IMR-90 (cell line): ENCODE results near the gene UGGT1. TPM values are rescaled to one million over a fixed set of nuclear protein-coding genes. Genes with fewer than 3 reads are reported as not detected.

ENCODE experiments used
- ATAC-seq: fragments of 200-7000 bp; cut with Tn5 transposase; 2 replicates; pipeline ENCODE4 v1.9.1; 2020; ENCODE audit warnings: low read depth, mild to moderate bottlenecking, moderate library complexity
- BruUV-seq: library from RNA; stranded (reverse); fragments of 400-500 nt; replicated peaks from 2 replicates; lab custom pipeline; 2021; lab: Mats Ljungman, UMichigan
- CTCF ChIA-PET: fragments of 300-600 bp; formaldehyde crosslinking; extraction: SDS; loops from one replicate; lab custom pipeline; 2021; ENCODE audit warnings: antibody characterized with exemption; lab: Yijun Ruan, JAX
- POLR2A ChIA-PET: fragments of 300-600 bp; sonication (Branson Sonifier 250); formaldehyde crosslinking; loops from one replicate; lab custom pipeline; 2022; ENCODE audit warnings: antibody characterized with exemption; ENCODE audit not compliant: unreplicated experiment; lab: Charles Lee
- DNase-seq: peaks from one replicate; pipeline ENCODE4 v3.0.0; 2013
- H2AFZ ChIP-seq: replicated peaks from 2 replicates; pipeline ENCODE3; 2013; ENCODE audit warnings: low read length, mild to moderate bottlenecking; ENCODE audit not compliant: poor library complexity
- H2AK5ac ChIP-seq: 2 replicates; pipeline ENCODE4 v1.6.1; 2013; ENCODE audit warnings: low read depth, low read length, inconsistent platforms
- H2AK9ac ChIP-seq: replicated peaks from 2 replicates; pipeline ENCODE3; 2013; ENCODE audit warnings: mild to moderate bottlenecking, low read depth, low read length, moderate library complexity; ENCODE audit not compliant: poor library complexity
- H2BK120ac ChIP-seq: 2 replicates; pipeline ENCODE4 v1.6.1; 2013; ENCODE audit warnings: low read depth, low read length, inconsistent platforms
- H2BK15ac ChIP-seq: 3 replicates; pipeline ENCODE4 v1.6.1; 2013; ENCODE audit warnings: low read depth, low read length, inconsistent platforms
- H2BK20ac ChIP-seq: 2 replicates; pipeline ENCODE4 v1.6.1; 2013; ENCODE audit warnings: low read depth, mild to moderate bottlenecking, inconsistent platforms, low read length, moderate library complexity
- H2BK5ac ChIP-seq: 2 replicates; pipeline ENCODE4 v1.6.1; 2013; ENCODE audit warnings: mild to moderate bottlenecking, low read depth, low read length, inconsistent platforms; ENCODE audit not compliant: poor library complexity, severe bottlenecking
- H3K14ac ChIP-seq: replicated peaks from 2 replicates; pipeline ENCODE4 v1.6.1; 2013; ENCODE audit warnings: low read depth, low read length, inconsistent platforms
- H3K18ac ChIP-seq: 2 replicates; pipeline ENCODE4 v1.6.1; 2013; ENCODE audit warnings: low read depth, low read length, control low read depth
- H3K23ac ChIP-seq: 2 replicates; pipeline ENCODE4 v1.6.1; 2013; ENCODE audit warnings: low read depth, low read length, inconsistent platforms
- H3K27ac ChIP-seq: 2 replicates; pipeline ENCODE4 v1.5.1; 2013; ENCODE audit warnings: mild to moderate bottlenecking, control low read depth, low read length; ENCODE audit not compliant: insufficient read depth
- H3K27me3 ChIP-seq: 2 replicates; pipeline ENCODE4 v1.6.1; 2013; ENCODE audit warnings: low read length; ENCODE audit not compliant: control insufficient read depth, insufficient read depth
- H3K36me3 ChIP-seq: 2 replicates; pipeline ENCODE4 v1.6.1; 2013; ENCODE audit warnings: low read length, mixed read lengths; ENCODE audit not compliant: control insufficient read depth, insufficient read depth
- H3K4ac ChIP-seq: 2 replicates; pipeline ENCODE4 v1.6.1; 2013; ENCODE audit warnings: low read depth, low read length, inconsistent platforms
- H3K4me1 ChIP-seq: 2 replicates; pipeline ENCODE4 v1.6.1; 2013; ENCODE audit warnings: low read length, mixed read lengths; ENCODE audit not compliant: control insufficient read depth, insufficient read depth
- H3K4me2 ChIP-seq: 2 replicates; pipeline ENCODE4 v1.6.1; 2013; ENCODE audit warnings: low read depth, mild to moderate bottlenecking, control low read depth, low read length, moderate library complexity
- H3K4me3 ChIP-seq: 2 replicates; pipeline ENCODE4 v1.5.1; 2013; ENCODE audit warnings: low read depth, mild to moderate bottlenecking, control low read depth, low read length, moderate library complexity; ENCODE audit not compliant: insufficient read depth
- H3K56ac ChIP-seq: 2 replicates; pipeline ENCODE4 v1.6.1; 2013; ENCODE audit warnings: low read length, inconsistent platforms; ENCODE audit not compliant: insufficient read depth; ENCODE audit errors: extremely low read depth
- H3K79me1 ChIP-seq, 2 experiments: 2 replicates each; pipeline ENCODE4 v1.6.1; 2013; ENCODE audit warnings: low read length in 2 of 2, inconsistent platforms in 1 of 2, low read depth in 1 of 2
- H3K9ac ChIP-seq: 2 replicates; pipeline ENCODE4 v1.6.1; 2013; ENCODE audit warnings: low read depth, low read length, control low read depth
- H3K9me1 ChIP-seq: 2 replicates; pipeline ENCODE4 v1.6.1; 2013; ENCODE audit warnings: low read length, inconsistent platforms; ENCODE audit not compliant: insufficient read depth
- H3K9me3 ChIP-seq: 2 replicates; pipeline ENCODE4 v1.6.1; 2013; ENCODE audit warnings: low read length; ENCODE audit not compliant: control insufficient read depth, insufficient read depth
- H4K20me1 ChIP-seq: 2 replicates; pipeline ENCODE4 v1.6.1; 2013; ENCODE audit warnings: low read length, inconsistent platforms; ENCODE audit not compliant: insufficient read depth
- H4K5ac ChIP-seq: 2 replicates; pipeline ENCODE4 v1.6.1; 2013; ENCODE audit warnings: mild to moderate bottlenecking, low read depth, low read length, control low read depth
- H4K8ac ChIP-seq, 2 experiments: 2 replicates each; pipeline ENCODE4 v1.6.1; 2013; ENCODE audit warnings: low read depth in 2 of 2, low read length in 2 of 2, control low read depth in 1 of 2, inconsistent platforms in 1 of 2
- H4K91ac ChIP-seq: 2 replicates; pipeline ENCODE4 v1.6.1; 2013; ENCODE audit warnings: low read depth, low read length, inconsistent platforms; ENCODE audit not compliant: insufficient read depth
- BHLHE40 ChIP-seq: fragments of 150-350 bp; IDR thresholded peaks from 2 replicates; pipeline ENCODE4 v1.6.1; 2016; ENCODE audit warnings: mild to moderate bottlenecking, low read depth, low read length
- CEBPB ChIP-seq: IDR thresholded peaks from 2 replicates; pipeline ENCODE4 v1.6.1; 2012; ENCODE audit warnings: low read depth, low read length, improper control_type of control experiment
- CTCF ChIP-seq: conservative IDR thresholded peaks from 2 replicates; pipeline ENCODE4 v1.5.1; 2012; ENCODE audit warnings: mild to moderate bottlenecking, low read depth, low read length, improper control_type of control experiment
- FOS ChIP-seq: fragments of 150-350 bp; IDR thresholded peaks from 2 replicates; pipeline ENCODE4 v1.6.1; 2016; ENCODE audit warnings: low read depth, low read length
- MAFK ChIP-seq: IDR thresholded peaks from 2 replicates; pipeline ENCODE4 v1.6.1; 2012; ENCODE audit warnings: low read depth, low read length, improper control_type of control experiment
- MAZ ChIP-seq: IDR thresholded peaks from 2 replicates; pipeline ENCODE4 v1.6.1; 2012; ENCODE audit warnings: low read depth, mild to moderate bottlenecking, low read length, improper control_type of control experiment, moderate library complexity, borderline replicate concordance
- MXI1 ChIP-seq: IDR thresholded peaks from 2 replicates; pipeline ENCODE4 v1.6.1; 2012; ENCODE audit warnings: low read depth, mild to moderate bottlenecking, low read length, moderate library complexity, borderline replicate concordance
- NFE2L2 ChIP-seq: fragments of 150-350 bp; IDR thresholded peaks from 2 replicates; pipeline ENCODE4 v1.6.1; 2016; ENCODE audit warnings: low read depth, mild to moderate bottlenecking, low read length
- POLR2A ChIP-seq: IDR thresholded peaks from 2 replicates; pipeline ENCODE4 v1.6.1; 2012; ENCODE audit warnings: mild to moderate bottlenecking, low read depth, low read length
- RAD21 ChIP-seq: IDR thresholded peaks from 2 replicates; pipeline ENCODE4 v1.6.1; 2012; ENCODE audit warnings: low read length, improper control_type of control experiment
- RCOR1 ChIP-seq: IDR thresholded peaks from 2 replicates; pipeline ENCODE4 v1.6.1; 2012; ENCODE audit warnings: mild to moderate bottlenecking, low read length, improper control_type of control experiment; ENCODE audit not compliant: insufficient replicate concordance
- RFX5 ChIP-seq: IDR thresholded peaks from 2 replicates; pipeline ENCODE4 v1.8.0; 2012; ENCODE audit warnings: low read depth, mild to moderate bottlenecking, low read length, moderate library complexity
- WGBS, 2 experiments: methylation state at CpG; one replicate each; pipeline versions ENCODE4 v1.1.5 to v1.1.7; 2013; ENCODE audit warnings: missing lambda C conversion rate in 2 of 2; ENCODE audit not compliant: insufficient read length in 1 of 2; ENCODE audit errors: extremely low coverage in 2 of 2; 5-methylcytosine and 5-hydroxymethylcytosine counted together
- dilution Hi-C: fragments of 300-500 bp; cut with HindIII; formaldehyde crosslinking; loops from one replicate; pipeline ENCODE4 v1.14.3; 2018; ENCODE audit warnings: low sequenced_read_pairs; ENCODE audit not compliant: unreplicated experiment
- in situ Hi-C: fragments of 300-500 bp; cut with MboI; formaldehyde crosslinking; loops from 3 replicates; pipeline ENCODE4 v1.14.3; 2019; ENCODE audit warnings: low sequenced_read_pairs, inconsistent platforms, mixed read lengths
- intact Hi-C: fragments of 100-400 bp; cut with micrococcal nuclease; formaldehyde crosslinking; loops from 2 replicates; pipeline ENCODE4 v1.10.0; 2022
- polyA plus RNA-seq, 3 experiments: library from polyadenylated mRNA; depleted of rRNA; stranded (reverse); fragments of >200 nt; gene quantifications; 2 replicates each; pipeline ENCODE4 v1.2.3, GENCODE V29; 2012; ENCODE audit warnings: low replicate concordance in 1 of 3
- total RNA-seq: library from RNA; depleted of rRNA; stranded (reverse); fragments of >200 nt; gene quantifications from 2 replicates; pipeline ENCODE4 v1.2.3, GENCODE V29; 2012
- TF ChIP-seq, protein P1 (sequence below): fragments of 150-350 bp; IDR thresholded peaks from 2 replicates; pipeline ENCODE4 v1.6.1; 2017; ENCODE audit warnings: mild to moderate bottlenecking, antibody characterized with exemption, low read length, low read depth

Gene UGGT1
- total and polyA plus RNA-seq, 2 of the 4 experiments (the other 2 are of a cell fraction), result 26.1 to 71.3 TPM

GRCh38 chr2:128084757-128085156, 6.2 kb upstream of the UGGT1 start:
- POLR2A ChIA-PET, result no interaction called here
- CTCF ChIA-PET, result no interaction called here
- H4K8ac ChIP-seq, result no peak overlapping the region

More at GRCh38 chr2:128084757-128085156, 6.2 kb upstream of the UGGT1 start:
- Histone ChIP-seq H4K5ac (no peak overlapping the region), H4K20me1 (no peaks in the 10 kb centered on the region), H2BK15ac (no peak overlapping the region), H3K14ac (no peak overlapping the region), H3K36me3 (no peaks in the 10 kb centered on the region), H3K4me2 (no peak overlapping the region), H2BK20ac (no peak overlapping the region), H3K4me1 (no peaks in the 10 kb centered on the region), H3K9me1 (no peaks in the 10 kb centered on the region), H3K4ac (no peak overlapping the region), H2BK5ac (no peak overlapping the region), H3K79me1 (0 out of 4 replicates have a peak, but pooled peaks cover 0 to under 1% of the 10 kb centered on the region in 2 experiments), H4K91ac (no peak overlapping the region), H2BK120ac (no peak overlapping the region), H3K27ac (no peak overlapping the region), H3K56ac (no peak overlapping the region), H3K18ac (no peak overlapping the region), H2AK9ac (no peak overlapping the region), H3K9me3 (peaks cover 5% of the 10 kb centered on the region), H3K4me3 (no peak overlapping the region), H3K27me3 (peaks cover 5% of the 10 kb centered on the region), H3K9ac (no peak overlapping the region), H2AFZ (no peak overlapping the region), H2AK5ac (no peak overlapping the region), H3K23ac (no peak overlapping the region)
- in situ Hi-C loops (no loop called here), intact Hi-C loops (no loop called here), dilution Hi-C loops (no loop called here)
- DNase-seq (no peak), ATAC-seq (no peak)
- no peak for TF ChIP-seq CEBPB
- no peak for TF ChIP-seq MAZ
- TF ChIP-seq RAD21, result no peak
- TF ChIP-seq MXI1, result no peak
- TF ChIP-seq RFX5, result no peak
- TF ChIP-seq RCOR1, result no peak
- TF ChIP-seq CTCF, result no peak
- no peak for TF ChIP-seq POLR2A
- TF ChIP-seq, protein P1, sequence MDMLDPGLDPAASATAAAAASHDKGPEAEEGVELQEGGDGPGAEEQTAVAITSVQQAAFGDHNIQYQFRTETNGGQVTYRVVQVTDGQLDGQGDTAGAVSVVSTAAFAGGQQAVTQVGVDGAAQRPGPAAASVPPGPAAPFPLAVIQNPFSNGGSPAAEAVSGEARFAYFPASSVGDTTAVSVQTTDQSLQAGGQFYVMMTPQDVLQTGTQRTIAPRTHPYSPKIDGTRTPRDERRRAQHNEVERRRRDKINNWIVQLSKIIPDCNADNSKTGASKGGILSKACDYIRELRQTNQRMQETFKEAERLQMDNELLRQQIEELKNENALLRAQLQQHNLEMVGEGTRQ, result no peak
- no peak for TF ChIP-seq MAFK
- TF ChIP-seq BHLHE40, result no peak
- TF ChIP-seq FOS, result no peak
- TF ChIP-seq NFE2L2, result no peak
- BruUV-seq, result no TSS peak
- no CpG with 5 or more reads among the region's 5 CpGs for WGBS, 2 experiments
